WTC11 (cell line): ENCODE results near the gene SIT1. TPM values are rescaled to one million over a fixed set of nuclear protein-coding genes. Genes with fewer than 3 reads are reported as not detected.
A peak's percentile ranks its signal among the peaks of the same experiment; 100 is the strongest.

Source experiments
- ATAC-seq: fragments of 200-7000 bp; cut with Tn5 transposase; 2 replicates; pipeline ENCODE4 v1.10.0; 2021; ENCODE audit warnings: mild to moderate bottlenecking, moderate library complexity
- CTCF ChIA-PET: fragments of 300-600 bp; sonication (Branson Sonifier 250); formaldehyde crosslinking; loops from one replicate; lab custom pipeline; 2021; ENCODE audit warnings: antibody characterized with exemption; lab: Charles Lee
- POLR2A ChIA-PET: fragments of 350-600 bp; sonication (Branson Sonifier 250); formaldehyde crosslinking; loops from one replicate; lab custom pipeline; 2021; ENCODE audit warnings: antibody characterized with exemption; lab: Charles Lee
- DNase-seq: peaks from one replicate; pipeline ENCODE4 v3.0.0; 2021; ENCODE audit warnings: low spot score
- H3K27ac Mint-ChIP-seq: 2 replicates; pipeline ENCODE4 v1.8.0; 2021; ENCODE audit warnings: mixed read lengths
- H3K27me3 Mint-ChIP-seq: 2 replicates; pipeline ENCODE4 v1.8.0; 2021; ENCODE audit warnings: low read depth, mild to moderate bottlenecking, moderate library complexity, mixed read lengths
- H3K36me3 Mint-ChIP-seq: 2 replicates; pipeline ENCODE4 v1.8.0; 2021; ENCODE audit warnings: mixed read lengths
- H3K4me1 Mint-ChIP-seq: 2 replicates; pipeline ENCODE4 v1.8.0; 2022; ENCODE audit warnings: mixed read lengths
- H3K4me3 Mint-ChIP-seq: 2 replicates; pipeline ENCODE4 v1.8.0; 2021; ENCODE audit warnings: mild to moderate bottlenecking, moderate library complexity, mixed read lengths
- H3K9me3 Mint-ChIP-seq: 2 replicates; pipeline ENCODE4 v1.8.0; 2021; ENCODE audit warnings: mixed read lengths
- CREB1 ChIP-seq: sonication (generic); formaldehyde crosslinking; IDR thresholded peaks from 2 replicates; pipeline ENCODE4 v1.8.0; 2023; ENCODE audit warnings: mild to moderate bottlenecking, missing genetic modification reagents
- CREM ChIP-seq: sonication (generic); formaldehyde crosslinking; IDR thresholded peaks from 2 replicates; pipeline ENCODE4 v1.8.1; 2022; ENCODE audit warnings: mild to moderate bottlenecking, missing genetic modification reagents, moderate library complexity
- ELF4 ChIP-seq: sonication (generic); formaldehyde crosslinking; IDR thresholded peaks from 2 replicates; pipeline ENCODE4 v1.8.1; 2022; ENCODE audit warnings: low read depth, mild to moderate bottlenecking, moderate library complexity, missing genetic modification reagents
- FOXP1 ChIP-seq: sonication (generic); formaldehyde crosslinking; IDR thresholded peaks from 2 replicates; pipeline ENCODE4 v1.8.0; 2022; ENCODE audit warnings: missing genetic modification reagents, mild to moderate bottlenecking, moderate library complexity, borderline replicate concordance
- MXD4 ChIP-seq: fragments of 250-450 bp; sonication (Bioruptor Pico); IDR thresholded peaks from 2 replicates; pipeline ENCODE4 v1.8.0; 2021; ENCODE audit warnings: mild to moderate bottlenecking, moderate library complexity, borderline replicate concordance
- NFATC4 ChIP-seq: fragments of 250-450 bp; sonication (Bioruptor Pico); IDR thresholded peaks from 2 replicates; pipeline ENCODE4 v1.9.0; 2021; ENCODE audit warnings: mild to moderate bottlenecking
- NR3C1 ChIP-seq: sonication (generic); formaldehyde crosslinking; conservative IDR thresholded peaks from 2 replicates; pipeline ENCODE4 v1.8.1; 2023; ENCODE audit warnings: low read depth, mild to moderate bottlenecking, missing genetic modification reagents
- SP1 ChIP-seq: sonication (generic); formaldehyde crosslinking; conservative IDR thresholded peaks from 2 replicates; pipeline ENCODE4 v1.8.1; 2022; ENCODE audit warnings: missing genetic modification reagents
- total RNA-seq: library from RNA; stranded (reverse); gene quantifications from 3 replicates; pipeline ENCODE4 v1.2.3, GENCODE V29; 2021
- TF ChIP-seq, protein P1 (sequence below): fragments of 250-450 bp; sonication (Bioruptor Pico); IDR thresholded peaks from 2 replicates; pipeline ENCODE4 v1.9.0; 2021; ENCODE audit warnings: mild to moderate bottlenecking, borderline replicate concordance
- TF ChIP-seq, protein P2 (sequence below): fragments of 250-450 bp; sonication (Bioruptor Pico); IDR thresholded peaks from 2 replicates; pipeline ENCODE4 v2.1.2; 2022; ENCODE audit warnings: mild to moderate bottlenecking, moderate library complexity
- TF ChIP-seq, protein P3 (sequence below): sonication (generic); formaldehyde crosslinking; IDR thresholded peaks from 2 replicates; pipeline ENCODE4 v1.8.1; 2023; ENCODE audit warnings: mild to moderate bottlenecking, missing genetic modification reagents, moderate library complexity
- TF ChIP-seq, protein P4 (sequence below): fragments of 200-600 bp; IDR thresholded peaks from 2 replicates; pipeline ENCODE4 v1.8.0; 2022; ENCODE audit warnings: antibody characterized with exemption

SIT1 gene
- total RNA-seq, 1 experiment from 2014 or later, result 4.1 TPM

DNA sequence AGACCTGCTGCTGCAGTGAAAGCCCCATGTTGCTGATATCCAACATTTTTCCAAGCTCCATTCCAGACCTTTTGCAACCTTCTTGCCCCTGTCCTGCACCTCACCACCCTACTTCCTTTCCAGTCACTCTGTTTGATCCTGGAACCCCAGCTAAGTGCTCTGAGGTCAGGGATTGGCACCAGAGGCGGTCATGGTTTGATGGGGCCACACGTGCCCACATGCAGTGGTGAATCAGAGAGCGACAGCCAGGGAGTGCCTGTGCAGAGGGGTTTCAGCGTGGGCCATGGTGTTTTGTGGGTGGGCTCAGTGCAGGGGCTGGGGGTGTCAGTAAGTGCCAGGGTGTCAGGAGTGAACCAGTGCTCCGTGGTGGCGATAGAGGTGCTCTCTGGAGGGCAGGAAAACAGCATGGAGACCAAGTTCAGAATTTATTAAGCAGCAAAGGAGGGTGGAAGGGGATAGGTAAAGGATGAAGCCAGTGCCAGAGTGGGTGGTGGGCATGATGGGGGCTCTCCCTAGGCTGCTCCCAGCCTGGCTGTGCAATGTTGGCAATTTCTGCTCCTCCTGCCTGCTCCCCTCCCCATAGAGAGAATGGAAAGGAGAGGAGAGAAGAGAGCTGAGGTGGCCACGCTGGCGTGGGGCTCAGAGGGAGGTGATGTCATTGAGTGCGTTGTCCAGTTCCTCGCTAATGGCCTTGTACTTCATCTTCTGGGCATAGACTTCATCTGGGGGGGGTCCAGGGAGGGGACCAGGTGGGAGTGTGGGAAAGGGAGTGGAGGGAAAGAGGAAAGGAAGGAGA is 32.0 kb upstream of the SIT1 start (continued):
- TF ChIP-seq, protein P1, sequence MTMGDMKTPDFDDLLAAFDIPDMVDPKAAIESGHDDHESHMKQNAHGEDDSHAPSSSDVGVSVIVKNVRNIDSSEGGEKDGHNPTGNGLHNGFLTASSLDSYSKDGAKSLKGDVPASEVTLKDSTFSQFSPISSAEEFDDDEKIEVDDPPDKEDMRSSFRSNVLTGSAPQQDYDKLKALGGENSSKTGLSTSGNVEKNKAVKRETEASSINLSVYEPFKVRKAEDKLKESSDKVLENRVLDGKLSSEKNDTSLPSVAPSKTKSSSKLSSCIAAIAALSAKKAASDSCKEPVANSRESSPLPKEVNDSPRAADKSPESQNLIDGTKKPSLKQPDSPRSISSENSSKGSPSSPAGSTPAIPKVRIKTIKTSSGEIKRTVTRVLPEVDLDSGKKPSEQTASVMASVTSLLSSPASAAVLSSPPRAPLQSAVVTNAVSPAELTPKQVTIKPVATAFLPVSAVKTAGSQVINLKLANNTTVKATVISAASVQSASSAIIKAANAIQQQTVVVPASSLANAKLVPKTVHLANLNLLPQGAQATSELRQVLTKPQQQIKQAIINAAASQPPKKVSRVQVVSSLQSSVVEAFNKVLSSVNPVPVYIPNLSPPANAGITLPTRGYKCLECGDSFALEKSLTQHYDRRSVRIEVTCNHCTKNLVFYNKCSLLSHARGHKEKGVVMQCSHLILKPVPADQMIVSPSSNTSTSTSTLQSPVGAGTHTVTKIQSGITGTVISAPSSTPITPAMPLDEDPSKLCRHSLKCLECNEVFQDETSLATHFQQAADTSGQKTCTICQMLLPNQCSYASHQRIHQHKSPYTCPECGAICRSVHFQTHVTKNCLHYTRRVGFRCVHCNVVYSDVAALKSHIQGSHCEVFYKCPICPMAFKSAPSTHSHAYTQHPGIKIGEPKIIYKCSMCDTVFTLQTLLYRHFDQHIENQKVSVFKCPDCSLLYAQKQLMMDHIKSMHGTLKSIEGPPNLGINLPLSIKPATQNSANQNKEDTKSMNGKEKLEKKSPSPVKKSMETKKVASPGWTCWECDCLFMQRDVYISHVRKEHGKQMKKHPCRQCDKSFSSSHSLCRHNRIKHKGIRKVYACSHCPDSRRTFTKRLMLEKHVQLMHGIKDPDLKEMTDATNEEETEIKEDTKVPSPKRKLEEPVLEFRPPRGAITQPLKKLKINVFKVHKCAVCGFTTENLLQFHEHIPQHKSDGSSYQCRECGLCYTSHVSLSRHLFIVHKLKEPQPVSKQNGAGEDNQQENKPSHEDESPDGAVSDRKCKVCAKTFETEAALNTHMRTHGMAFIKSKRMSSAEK, result no peak
- no peak for TF ChIP-seq MXD4 (CRISPR knock-in tag)
- TF ChIP-seq, protein P2, sequence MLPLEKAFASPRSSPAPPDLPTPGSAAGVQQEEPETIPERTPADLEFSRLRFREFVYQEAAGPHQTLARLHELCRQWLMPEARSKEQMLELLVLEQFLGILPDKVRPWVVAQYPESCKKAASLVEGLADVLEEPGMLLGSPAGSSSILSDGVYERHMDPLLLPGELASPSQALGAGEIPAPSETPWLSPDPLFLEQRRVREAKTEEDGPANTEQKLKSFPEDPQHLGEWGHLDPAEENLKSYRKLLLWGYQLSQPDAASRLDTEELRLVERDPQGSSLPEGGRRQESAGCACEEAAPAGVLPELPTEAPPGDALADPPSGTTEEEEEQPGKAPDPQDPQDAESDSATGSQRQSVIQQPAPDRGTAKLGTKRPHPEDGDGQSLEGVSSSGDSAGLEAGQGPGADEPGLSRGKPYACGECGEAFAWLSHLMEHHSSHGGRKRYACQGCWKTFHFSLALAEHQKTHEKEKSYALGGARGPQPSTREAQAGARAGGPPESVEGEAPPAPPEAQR (CRISPR knock-in tag), result no peak

DNA sequence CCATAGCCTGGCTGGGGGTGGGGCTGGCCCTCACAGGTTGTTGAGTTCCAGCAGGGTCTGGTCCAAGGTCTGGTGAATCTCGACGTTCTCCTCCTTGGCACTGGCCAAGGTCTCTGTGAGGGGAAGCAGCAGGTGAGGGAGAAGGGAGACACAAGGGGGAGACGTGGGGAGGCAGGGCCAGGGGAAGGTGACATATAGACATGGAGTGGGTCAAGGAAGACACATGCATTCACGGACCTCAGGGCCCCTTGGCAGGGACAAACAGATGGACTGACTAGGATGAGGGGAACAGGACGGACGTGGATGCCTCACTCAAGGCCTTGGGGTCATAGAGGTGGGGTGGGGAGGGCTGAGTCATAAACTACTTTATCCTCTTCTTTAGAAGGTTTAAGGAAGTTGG is 31.3 kb upstream of the SIT1 start:
- H3K36me3 Mint-ChIP-seq, result peaks cover 38% of the 10 kb centered on the region
- H3K27ac Mint-ChIP-seq, result peak overlapping the region; percentile 70
- CTCF ChIA-PET, result interaction anchor here (0.6 kb wide), 1 partner anchor 488 kb away, joined by 3 read pairs; no protein-coding TSS in a partner anchor
- H3K4me3 Mint-ChIP-seq, result no peak overlapping the region
- TF ChIP-seq ELF4 (no peak), CREM (no peak), NR3C1 (CRISPR knock-in tag) (no peak), FOXP1 (CRISPR knock-in tag) (no peak), NFATC4 (no peak), CREB1 (CRISPR knock-in tag) (no peak), SP1 (CRISPR knock-in tag) (no peak)
- TF ChIP-seq, protein P3, sequence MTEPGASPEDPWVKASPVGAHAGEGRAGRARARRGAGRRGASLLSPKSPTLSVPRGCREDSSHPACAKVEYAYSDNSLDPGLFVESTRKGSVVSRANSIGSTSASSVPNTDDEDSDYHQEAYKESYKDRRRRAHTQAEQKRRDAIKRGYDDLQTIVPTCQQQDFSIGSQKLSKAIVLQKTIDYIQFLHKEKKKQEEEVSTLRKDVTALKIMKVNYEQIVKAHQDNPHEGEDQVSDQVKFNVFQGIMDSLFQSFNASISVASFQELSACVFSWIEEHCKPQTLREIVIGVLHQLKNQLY (CRISPR knock-in tag), result no peak
- TF ChIP-seq, protein P2 (CRISPR knock-in tag), result no peak
- TF ChIP-seq, protein P4, sequence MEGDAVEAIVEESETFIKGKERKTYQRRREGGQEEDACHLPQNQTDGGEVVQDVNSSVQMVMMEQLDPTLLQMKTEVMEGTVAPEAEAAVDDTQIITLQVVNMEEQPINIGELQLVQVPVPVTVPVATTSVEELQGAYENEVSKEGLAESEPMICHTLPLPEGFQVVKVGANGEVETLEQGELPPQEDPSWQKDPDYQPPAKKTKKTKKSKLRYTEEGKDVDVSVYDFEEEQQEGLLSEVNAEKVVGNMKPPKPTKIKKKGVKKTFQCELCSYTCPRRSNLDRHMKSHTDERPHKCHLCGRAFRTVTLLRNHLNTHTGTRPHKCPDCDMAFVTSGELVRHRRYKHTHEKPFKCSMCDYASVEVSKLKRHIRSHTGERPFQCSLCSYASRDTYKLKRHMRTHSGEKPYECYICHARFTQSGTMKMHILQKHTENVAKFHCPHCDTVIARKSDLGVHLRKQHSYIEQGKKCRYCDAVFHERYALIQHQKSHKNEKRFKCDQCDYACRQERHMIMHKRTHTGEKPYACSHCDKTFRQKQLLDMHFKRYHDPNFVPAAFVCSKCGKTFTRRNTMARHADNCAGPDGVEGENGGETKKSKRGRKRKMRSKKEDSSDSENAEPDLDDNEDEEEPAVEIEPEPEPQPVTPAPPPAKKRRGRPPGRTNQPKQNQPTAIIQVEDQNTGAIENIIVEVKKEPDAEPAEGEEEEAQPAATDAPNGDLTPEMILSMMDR, result no peak
- TF ChIP-seq, all 79 proteins: peak for 0
- DNase-seq, result no peak
- peaks cover 10% of the 10 kb centered on the region for H3K4me1 Mint-ChIP-seq
- peaks cover under 1% of the 10 kb centered on the region for H3K27me3 Mint-ChIP-seq
- H3K9me3 Mint-ChIP-seq, result no peaks in the 10 kb centered on the region
- no peak for ATAC-seq
- POLR2A ChIA-PET, result no interaction called here
